HG02943 (cell line): ENCODE measurements around the gene C4orf36.
"Not testable (repeated sequence)": the region's sequence is repeated elsewhere in the genome, so short reads cannot be mapped to it uniquely, and the experiment has no call there.

Source experiments
- ATAC-seq: cut with Tn5 transposase; IDR thresholded peaks from one replicate; pipeline ENCODE4 v1.9.1; 2021; ENCODE audit warnings: mild to moderate bottlenecking, low read depth, moderate library complexity; ENCODE audit not compliant: unreplicated experiment

C4orf36 gene

GRCh38 chr4:86917212-86918039 lies 25.2 kb upstream of the C4orf36 start:
- no peak for ATAC-seq

GRCh38 chr4:86916392-86916791 lies 24.2 kb upstream of the C4orf36 start:
- ATAC-seq: no peak

- ATAC-seq: no peak
Observed at GRCh38 chr4:86910820-86911684, 18.8 kb upstream of the C4orf36 start.

- no peak for ATAC-seq
Observed at GRCh38 chr4:86910369-86910768, 18.1 kb upstream of the C4orf36 start.

- no peak for ATAC-seq
Observed at GRCh38 chr4:86909546-86910295, 17.5 kb upstream of the C4orf36 start.

- ATAC-seq: no peak
Observed at GRCh38 chr4:86908251-86908657, 16.0 kb upstream of the C4orf36 start.

GRCh38 chr4:86901864-86902263 lies 9.6 kb upstream of the C4orf36 start:
- no peak for ATAC-seq

GRCh38 chr4:86898562-86898961 lies 6.3 kb upstream of the C4orf36 start:
- no peak for ATAC-seq

GRCh38 chr4:86896596-86896995 lies 4.4 kb upstream of the C4orf36 start:
- ATAC-seq: no peak

GRCh38 chr4:86895692-86896488 lies 3.7 kb upstream of the C4orf36 start:
- no peak for ATAC-seq

- ATAC-seq: no peak
Observed at GRCh38 chr4:86894455-86894854, 2.2 kb upstream of the C4orf36 start.

GRCh38 chr4:86893136-86893535 lies 914 bp upstream of the C4orf36 start:
- no peak for ATAC-seq

- no peak for ATAC-seq
Observed at GRCh38 chr4:86892636-86892960, 376 bp upstream of the C4orf36 start.

- no peak for ATAC-seq
Observed at GRCh38 chr4:86890790-86891189, 1.4 kb downstream of the C4orf36 start.

GRCh38 chr4:86879641-86880040 lies 12.6 kb downstream of the C4orf36 start:
- no peak for ATAC-seq

GRCh38 chr4:86878640-86879039 lies 13.6 kb downstream of the C4orf36 start:
- no peak for ATAC-seq

- no peak for ATAC-seq
Observed at GRCh38 chr4:86876894-86877685, 15.1 kb downstream of the C4orf36 start.

- ATAC-seq: not testable (repeated sequence)
Observed at GRCh38 chr4:86875436-86875835, 16.8 kb downstream of the C4orf36 start.

GRCh38 chr4:86872135-86872534 lies 20.1 kb downstream of the C4orf36 start:
- no peak for ATAC-seq
